GM21737 (cell line): ENCODE data around the gene HOOK2.
"Not testable (repeated sequence)": the region's sequence is repeated elsewhere in the genome, so short reads cannot be mapped to it uniquely, and the experiment has no call there.

ENCODE experiments used
- ATAC-seq: cut with Tn5 transposase; IDR thresholded peaks from one replicate; pipeline ENCODE4 v1.9.1; 2021; ENCODE audit warnings: mild to moderate bottlenecking, moderate library complexity; ENCODE audit not compliant: unreplicated experiment

Gene HOOK2, protein sequence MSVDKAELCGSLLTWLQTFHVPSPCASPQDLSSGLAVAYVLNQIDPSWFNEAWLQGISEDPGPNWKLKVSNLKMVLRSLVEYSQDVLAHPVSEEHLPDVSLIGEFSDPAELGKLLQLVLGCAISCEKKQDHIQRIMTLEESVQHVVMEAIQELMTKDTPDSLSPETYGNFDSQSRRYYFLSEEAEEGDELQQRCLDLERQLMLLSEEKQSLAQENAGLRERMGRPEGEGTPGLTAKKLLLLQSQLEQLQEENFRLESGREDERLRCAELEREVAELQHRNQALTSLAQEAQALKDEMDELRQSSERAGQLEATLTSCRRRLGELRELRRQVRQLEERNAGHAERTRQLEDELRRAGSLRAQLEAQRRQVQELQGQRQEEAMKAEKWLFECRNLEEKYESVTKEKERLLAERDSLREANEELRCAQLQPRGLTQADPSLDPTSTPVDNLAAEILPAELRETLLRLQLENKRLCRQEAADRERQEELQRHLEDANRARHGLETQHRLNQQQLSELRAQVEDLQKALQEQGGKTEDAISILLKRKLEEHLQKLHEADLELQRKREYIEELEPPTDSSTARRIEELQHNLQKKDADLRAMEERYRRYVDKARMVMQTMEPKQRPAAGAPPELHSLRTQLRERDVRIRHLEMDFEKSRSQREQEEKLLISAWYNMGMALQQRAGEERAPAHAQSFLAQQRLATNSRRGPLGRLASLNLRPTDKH

DNA sequence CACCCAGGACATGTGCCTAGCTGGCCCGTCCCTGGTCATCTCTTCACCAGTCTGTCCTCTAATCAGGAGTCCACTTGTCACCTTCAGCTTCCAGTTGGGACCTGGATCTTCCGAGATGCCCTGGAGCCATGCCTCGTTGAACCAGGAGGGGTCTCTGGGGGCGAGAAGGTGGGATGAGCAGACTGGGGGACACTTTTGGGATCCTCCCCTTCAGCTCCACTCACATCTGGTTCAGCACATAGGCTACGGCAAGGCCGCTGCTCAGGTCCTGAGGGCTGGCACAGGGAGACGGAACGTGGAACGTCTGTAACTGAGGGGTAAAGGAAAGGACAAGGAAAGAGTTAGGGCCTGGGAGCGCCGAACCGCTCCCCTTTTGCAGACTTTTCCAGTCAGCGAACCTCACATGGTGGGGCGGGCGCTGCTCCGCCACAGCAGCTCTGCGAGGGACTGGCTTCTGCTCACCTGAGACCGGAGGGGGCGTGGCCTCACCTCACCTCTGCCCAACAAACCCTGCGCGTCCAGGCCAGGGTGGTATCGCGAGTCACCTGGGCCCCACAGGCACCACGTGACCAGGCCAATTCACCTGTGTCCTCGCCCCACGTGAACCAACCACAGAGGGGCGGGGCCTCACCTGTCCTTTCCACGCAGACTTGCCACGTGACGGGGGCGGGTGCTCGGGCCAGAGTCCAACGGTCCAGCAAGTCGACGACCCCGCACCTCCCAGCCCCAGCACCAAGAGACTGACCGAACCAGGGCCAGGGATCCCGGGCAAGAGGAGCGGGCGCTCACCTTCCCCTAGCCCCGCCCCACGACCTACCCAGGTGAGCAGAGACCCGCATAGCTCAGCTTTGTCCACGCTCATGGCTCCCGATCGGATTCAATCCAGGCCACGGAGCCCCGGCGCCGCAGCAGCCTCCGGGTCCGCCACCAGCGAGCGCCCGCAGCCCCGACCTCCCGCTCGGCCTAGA lies at the start of gene HOOK2:
Gene HOOK2 (minus strand): TSS at position 965 of the 968 bp plus-strand sequence. CDS start 103 bp downstream, at position 862.
- no peak for ATAC-seq

DNA sequence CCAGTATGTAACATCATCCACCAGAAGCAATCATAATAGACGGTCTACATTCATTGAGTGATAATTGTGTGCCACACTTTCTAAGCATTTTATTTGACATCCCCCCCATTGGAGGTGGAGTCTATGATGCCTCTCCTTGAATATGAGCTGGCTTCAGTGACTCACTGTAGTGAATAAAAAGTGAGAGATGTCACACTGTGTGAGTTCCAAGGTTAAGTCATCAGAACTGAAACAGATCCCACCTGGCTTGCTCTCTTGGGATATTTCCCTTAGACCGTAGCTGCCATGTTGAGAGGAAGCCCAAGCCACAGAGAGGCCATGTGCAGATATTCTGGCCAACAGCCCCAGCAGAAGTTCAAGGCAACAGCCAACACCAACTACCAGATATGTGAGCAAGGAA lies 46.4 kb upstream of the HOOK2 start:
- ATAC-seq: no peak

DNA sequence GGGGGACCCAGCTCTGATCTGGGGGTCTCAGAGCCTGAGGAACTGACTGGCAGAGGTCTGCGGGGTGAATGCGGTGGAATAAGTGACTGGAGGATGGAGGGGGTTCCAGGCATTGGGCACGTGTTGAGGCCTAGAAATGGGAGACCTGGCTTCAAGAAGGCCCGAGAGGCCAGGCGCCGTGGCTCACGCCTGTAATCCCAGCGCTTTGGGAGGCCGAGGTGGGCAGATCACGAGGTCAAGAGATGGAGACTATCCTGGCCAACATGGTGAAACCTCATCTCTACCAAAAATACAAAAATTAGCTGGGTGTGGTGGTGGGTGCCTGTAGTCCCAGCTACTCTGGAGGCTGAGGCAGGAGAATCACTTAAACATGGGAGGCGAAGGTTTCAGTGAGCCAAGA lies 42.5 kb upstream of the HOOK2 start:
- ATAC-seq: not testable (repeated sequence)

DNA sequence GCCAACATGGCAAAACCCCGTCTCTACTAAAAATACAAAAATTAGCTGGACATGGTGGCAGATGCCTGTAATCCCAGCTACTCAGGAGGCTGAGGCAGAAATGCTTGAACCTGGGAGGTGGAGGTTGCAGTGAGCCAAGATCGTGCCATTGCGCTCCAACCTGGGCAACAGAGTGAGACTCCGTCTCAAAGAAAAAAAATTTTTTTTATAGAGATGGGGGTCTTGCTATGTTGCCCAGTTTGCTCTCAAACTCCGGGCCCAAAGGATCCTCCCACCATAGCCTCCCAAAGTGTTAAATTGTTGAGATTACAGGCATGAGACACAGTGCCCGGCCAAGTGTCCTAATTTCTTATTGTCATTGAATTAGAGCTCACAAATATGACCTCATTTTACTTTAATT lies 41.8 kb upstream of the HOOK2 start:
- not testable (repeated sequence) for ATAC-seq

DNA sequence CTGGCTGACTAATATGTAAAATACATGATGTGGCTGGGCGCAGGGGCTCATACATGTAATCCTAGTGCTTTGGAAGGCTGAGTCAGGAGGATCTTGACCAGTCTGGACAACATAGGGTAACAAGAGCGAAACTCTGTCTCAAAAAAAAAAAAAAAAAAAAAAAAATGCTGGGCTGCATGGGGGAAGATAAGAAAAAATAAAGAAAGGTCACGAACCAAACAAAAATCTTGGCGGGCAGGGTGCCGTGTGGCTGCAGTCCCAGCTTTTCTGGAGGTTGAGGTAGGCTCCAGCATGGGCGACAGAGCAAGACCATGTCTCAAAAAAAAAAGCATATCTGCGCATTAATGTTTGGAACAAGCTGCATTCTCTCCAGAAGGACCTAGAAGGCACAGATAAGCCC lies 39.7 kb upstream of the HOOK2 start:
- ATAC-seq: no peak

DNA sequence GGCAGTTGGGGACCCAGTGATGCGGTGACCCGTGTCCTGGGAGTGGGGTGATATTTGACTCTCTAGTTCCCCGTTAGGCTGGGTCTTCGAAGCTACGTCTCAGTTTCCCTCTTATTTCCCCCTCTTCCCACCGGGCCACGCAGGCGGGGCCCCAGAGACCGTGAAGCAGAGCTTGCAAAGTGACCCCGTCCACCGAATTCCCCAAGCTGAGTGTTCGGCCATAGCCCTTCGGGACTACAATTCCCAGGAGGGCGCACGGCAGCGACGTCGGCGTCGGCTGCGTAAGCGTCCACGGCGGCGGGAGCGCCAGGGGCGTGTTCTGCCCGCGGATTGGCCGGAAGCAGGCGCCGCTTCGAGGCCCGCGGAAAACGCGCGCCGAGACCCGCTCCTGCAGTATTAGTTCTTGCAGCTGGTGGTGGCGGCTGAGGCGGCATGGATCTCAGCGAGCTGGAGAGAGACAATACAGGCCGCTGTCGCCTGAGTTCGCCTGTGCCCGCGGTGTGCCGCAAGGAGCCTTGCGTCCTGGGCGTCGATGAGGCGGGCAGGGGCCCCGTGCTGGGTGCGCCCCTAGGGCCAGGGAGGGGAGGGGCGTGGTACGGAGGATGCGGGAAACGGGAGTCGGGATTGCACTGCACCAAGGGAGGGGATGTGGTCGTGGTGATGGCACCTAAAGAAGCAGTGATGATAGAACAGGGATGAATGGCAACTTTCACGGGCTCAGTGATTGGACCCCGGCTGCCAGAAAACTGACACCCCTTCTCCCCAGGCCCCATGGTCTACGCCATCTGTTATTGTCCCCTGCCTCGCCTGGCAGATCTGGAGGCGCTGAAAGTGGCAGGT lies 31.1 kb upstream of the HOOK2 start, which contains the start of gene RNASEH2A:
Gene RNASEH2A (plus strand): TSS at position 343 of the 840 bp plus-strand sequence. CDS start 90 bp downstream, at position 433.
- peak; percentile 83 for ATAC-seq

DNA sequence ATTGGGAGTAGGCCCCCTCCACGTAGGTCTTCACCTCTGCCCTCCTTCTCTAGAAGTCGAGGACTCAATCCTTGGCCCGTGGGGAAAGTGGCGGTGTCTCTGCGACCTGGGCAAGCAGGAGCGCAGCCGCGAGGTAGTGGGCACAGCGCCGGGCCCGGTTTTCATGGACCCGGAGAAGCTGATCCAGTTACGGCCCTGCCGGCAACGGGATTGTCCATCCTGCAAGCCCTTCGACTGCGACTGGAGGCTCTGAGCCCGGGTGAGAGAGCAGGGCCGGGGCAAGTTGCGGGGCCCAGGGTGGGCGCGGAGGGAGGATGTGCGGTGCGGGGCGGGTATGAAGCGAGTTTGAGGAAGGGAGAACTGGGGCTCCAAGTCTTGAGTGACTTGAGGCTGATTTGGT lies 28.7 kb upstream of the HOOK2 start:
- ATAC-seq: no peak

DNA sequence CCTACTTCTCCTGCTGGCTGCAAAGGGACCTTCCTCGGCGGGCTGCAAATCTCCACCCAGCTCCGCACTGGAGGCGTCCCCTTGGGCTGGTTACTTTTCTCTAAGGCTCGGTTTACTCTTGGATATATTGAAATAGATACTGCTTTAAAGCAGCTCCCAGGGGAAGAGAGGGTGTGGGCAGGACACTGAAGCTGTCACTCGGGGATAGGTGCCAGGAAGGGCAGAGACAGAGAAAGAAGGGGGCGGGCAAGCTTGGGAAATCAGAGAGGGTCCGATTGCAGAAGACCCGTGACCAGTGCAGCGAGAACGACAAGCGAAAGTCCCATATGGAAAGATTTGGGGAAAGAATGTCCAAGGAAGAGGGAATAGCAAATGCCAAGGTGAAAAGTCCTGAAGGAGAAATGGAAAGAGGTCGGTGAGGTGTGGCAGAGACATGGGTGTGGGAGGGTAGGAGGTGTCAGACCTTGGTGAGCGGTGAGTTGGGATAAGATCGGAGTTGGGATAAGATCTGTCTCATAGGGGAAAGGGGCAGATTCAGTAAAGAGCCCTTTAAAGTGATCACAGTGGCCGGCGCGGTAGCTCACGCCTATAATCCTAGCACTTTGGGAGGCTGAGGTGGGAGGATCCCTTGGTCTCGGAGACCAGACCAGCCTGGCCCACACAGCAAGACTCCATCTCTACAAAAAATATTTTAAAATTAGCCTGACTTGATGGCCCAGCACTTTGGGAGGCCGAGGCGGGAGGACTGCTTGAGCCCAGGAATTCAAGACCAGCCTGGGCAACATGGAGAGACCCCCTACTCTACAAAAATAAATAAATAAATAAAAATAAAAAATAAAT lies 27.1 kb upstream of the HOOK2 start:
- no peak for ATAC-seq

DNA sequence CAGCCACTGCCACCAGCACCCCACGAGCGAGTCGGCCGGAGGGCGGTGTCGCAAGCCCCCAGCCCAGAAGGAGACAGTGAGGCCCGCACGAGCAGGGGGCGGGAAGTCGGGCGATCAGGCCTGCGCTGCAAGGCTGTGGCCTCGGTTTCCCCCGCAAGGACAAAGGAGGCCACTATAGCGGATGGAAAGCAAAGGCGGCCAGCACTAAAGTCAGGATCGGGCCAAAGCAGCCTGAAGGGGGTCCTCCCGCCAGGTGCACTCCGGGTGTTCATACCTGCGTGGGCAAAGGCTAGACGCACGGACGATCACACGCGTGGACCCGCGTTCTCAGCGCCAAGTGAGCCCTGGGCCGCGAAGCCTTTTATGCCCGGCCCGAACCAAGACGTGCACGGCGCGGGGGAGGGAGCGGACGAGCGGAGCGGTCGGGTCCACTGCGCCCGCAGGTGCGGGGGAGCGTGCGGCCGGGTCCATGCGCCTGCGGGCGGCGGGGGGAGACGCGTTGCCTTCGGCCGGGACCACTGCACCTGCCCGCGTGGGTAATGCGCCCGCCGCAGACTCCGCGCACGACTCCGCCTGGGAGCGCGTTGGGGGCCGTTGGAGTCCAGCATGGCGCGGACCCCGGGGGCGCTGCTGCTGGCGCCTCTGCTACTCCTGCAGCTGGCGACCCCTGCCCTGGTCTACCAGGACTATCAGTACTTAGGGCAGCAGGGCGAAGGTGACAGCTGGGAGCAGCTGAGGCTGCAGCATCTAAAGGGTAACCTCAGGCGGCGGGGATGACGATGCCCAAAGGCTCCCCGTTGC lies 26.3 kb upstream of the HOOK2 start, which contains the start of the genes PRDX2 and THSD8:
Gene PRDX2 (minus strand): TSS at position 335 of the 801 bp plus-strand sequence. CDS start 539 bp downstream, outside the sequence.
Gene THSD8 (plus strand): TSS at position 604 of the 801 bp plus-strand sequence. CDS start 3 bp downstream, at position 607.
- ATAC-seq: no peak

DNA sequence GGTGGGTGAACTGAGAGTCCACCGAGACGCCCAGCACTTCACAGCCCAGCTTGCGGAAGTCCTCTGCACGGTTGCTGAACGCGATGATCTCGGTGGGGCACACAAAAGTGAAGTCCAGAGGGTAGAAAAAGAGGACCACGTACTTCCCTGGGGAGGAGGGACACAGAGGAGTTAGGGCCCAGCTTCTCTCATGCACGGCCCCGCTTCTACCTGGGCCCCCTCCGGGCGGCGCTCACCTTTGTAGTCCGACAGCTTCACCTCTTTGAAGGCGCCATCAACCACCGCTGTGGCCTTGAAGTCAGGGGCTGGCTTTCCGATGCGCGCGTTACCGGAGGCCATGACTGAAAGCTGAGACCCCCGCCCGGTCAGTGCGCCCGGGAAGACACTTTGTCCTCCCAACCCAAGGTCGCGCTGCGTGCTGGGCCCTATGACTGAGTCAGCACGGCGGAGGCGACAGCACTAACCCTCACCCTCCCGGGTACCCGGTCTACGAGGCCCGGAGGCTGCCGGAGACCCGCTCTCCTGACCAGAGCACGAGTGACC lies 25.6 kb upstream of the HOOK2 start:
- ATAC-seq: no peak

DNA sequence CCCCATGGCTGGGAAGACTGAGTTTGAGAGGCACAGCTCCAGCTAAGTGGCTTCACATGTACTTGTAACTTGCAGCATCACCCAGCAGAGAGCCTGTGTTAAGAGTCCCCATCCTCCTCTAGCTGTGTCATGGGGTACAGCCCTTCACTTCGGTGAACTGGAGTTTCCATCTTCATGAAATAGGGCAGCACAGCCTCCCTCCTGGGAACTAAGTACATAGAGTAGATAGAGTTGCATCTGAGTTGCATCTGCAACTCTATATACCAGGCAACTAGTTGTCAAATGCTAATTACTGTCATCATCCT lies 25.1 kb upstream of the HOOK2 start:
- ATAC-seq: no peak

DNA sequence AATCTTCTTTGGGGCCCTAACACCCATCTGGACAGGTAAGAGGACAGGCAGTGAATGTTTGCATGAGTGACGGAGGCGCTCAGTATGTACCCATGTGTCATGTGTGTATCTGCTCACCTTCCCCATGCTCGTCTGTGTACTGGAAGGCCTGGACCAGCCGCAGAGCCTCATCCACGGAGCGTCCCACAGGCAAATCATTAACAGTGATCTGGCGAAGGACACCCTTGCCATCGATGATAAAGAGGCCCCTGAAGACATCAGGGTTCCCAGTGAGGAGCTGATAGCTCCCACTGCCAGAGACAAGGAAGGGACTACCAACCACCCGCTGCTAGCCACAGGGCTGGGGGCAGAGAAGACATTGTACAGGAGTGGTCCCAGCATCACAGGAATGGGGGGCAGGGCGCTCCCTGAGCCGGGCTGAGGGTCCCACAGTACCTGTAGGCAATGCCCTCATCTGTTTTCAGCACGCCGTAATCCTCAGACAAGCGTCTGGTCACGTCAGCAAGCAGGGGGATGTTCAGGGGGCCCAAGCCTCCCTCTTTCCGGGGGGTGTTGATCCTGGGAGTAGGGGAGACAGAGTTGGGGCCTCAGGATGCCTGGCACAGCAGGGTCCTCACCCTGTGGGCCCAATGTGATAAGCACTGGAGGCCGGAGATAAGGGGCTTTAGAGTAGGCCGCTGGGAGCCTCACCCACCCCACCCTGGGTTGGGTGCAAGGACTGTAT lies 24.6 kb upstream of the HOOK2 start:
- no peak for ATAC-seq

DNA sequence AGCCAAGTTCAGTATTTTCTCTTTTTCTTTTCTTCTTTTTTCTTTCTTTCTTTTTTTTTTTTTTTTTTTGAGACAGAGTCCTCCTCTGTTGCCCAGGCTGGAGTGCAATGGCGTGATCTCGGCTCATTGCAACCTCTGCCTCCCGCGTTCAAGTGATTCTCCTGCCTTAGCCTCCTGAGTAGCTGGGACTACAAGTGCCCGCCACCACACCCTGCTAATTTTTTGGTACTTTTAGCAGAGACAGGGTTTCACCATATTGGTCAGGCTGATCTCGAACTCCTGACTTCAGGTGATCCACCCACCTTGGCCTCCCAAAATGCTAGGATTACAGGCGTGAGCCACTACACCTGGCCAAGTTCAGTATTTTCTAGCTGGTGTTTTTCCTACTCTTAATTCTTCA lies 22.3 kb upstream of the HOOK2 start:
- not testable (repeated sequence) for ATAC-seq

DNA sequence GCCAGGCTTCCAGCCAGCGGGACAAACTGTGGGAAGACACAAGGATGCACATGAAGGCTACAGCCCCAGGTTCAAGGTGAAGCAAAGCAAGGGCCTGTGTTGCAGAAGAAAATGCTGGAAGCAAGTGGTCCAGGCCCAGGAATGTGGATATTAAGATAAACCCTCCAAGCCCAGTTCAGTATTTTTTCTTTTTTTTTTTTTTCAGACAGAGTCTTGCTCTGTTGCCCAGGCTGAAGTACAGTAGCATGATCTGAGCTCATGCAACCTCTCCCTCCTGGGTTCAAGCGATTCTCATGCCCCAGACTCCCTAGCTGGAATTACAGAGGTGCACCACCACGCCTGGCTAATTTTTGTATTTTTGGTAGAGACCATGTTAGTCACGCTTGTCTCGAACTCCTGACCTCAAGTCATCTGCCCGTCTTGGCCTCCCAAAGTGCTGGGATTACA lies 21.8 kb upstream of the HOOK2 start:
- ATAC-seq: no peak

DNA sequence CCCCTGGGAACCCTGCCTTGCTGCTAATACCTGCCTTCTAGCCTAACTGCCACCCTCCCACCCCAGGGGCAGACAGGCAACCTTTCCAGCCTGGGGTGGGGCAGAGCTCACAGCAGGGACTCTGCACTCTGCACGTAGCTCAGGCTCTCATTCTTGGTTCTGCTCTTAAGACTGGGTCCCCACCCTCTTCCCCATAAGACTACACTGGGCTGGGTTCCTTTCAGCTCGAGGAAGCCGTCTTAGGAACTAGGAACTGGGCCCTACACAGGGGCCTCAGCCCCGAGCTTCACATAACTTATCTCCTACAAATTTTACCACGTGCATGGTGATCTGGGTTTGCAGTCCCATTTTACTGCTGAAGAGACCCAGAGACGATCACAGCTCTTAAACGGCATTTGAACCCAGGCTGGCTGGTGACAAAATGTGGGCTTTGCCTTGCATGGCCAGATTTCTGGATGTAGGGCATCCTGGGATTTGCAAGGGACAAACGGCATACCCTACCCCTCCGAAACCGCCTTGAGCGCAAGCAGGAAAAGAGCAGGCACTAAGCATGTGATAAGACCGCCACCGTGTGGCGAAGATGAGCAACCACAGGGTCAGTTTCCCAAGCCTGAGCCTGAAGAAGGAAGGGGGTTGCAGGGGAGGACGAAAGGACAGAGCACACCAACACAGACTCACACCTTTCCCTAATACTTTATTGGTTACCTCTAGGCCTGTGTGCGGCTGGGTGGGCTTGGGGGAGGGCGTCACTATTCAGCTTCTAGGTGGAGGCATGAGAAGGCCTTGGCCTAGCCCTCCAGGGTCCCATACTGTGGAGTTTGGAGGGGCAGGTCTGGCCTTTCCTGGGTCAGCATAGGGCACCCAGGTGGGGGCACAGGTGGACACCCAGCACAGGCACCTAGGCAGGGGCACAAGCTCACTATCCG lies 21.1 kb upstream of the HOOK2 start:
- no peak for ATAC-seq

DNA sequence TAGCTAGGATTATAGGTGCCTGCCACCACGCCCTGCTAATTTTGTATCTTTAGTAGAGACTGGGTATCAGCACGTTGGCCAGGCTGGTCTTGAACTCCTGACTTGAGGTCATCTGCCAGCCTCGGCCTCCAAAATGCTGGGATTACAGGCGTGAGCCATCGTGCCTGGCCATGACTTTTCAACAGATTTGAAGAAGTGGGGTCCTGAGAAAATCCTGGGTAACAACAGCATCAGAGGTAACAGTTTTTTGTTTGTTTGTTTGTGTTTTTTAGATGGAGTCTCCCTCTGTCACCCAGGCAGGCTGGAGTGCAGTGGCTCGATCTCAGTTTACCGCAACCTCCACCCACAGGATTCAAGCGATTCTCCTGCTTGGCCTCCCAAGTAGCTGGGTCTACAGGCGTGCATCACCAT lies 19.6 kb upstream of the HOOK2 start:
- no peak for ATAC-seq
